HG03108 (cell line): ENCODE results near the gene CHCHD2.
A peak's percentile ranks its signal among the peaks of the same experiment; 100 is the strongest.
"Not testable (repeated sequence)": the region's sequence is repeated elsewhere in the genome, so short reads cannot be mapped to it uniquely, and the experiment has no call there.

Experiments used
- ATAC-seq: cut with Tn5 transposase; IDR thresholded peaks from one replicate; pipeline ENCODE4 v1.9.1; 2021; ENCODE audit warnings: moderate library complexity; ENCODE audit not compliant: unreplicated experiment

CHCHD2 gene

GRCh38 chr7:56106108-56107073 is at the start of gene CHCHD2:
CHCHD2 (minus strand) TSS chr7:56106476; CDS start chr7:56106413, 63 bp downstream.
- ATAC-seq = peak; percentile 100

DNA sequence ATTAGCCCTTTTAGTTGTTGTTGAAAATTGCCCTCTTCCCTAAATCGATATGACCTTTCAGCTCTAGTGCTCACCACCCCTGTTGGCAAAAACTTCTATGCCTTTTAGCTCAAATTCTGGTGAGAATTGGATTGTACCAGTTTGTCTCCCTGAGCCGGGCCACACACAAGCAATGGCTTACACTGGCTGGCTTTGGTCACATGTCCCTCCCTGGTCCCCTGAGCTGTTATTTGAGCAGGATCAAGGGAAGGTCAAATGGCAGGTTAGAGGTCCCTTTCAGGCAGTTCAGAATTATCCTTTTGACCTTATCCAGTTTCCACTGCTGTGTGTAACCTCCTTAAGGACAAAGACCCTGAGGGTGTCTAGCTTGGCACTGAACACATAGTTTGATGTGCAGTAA is 24.8 kb upstream of the CHCHD2 start:
- not testable (repeated sequence) for ATAC-seq

GRCh38 chr7:56127241-56127975 is 21.1 kb upstream of the CHCHD2 start:
- ATAC-seq = no peak

- no peak for ATAC-seq
Observed at GRCh38 chr7:56125831-56126230, 19.6 kb upstream of the CHCHD2 start.

- ATAC-seq = no peak
Observed at GRCh38 chr7:56124981-56125380, 18.7 kb upstream of the CHCHD2 start.

DNA sequence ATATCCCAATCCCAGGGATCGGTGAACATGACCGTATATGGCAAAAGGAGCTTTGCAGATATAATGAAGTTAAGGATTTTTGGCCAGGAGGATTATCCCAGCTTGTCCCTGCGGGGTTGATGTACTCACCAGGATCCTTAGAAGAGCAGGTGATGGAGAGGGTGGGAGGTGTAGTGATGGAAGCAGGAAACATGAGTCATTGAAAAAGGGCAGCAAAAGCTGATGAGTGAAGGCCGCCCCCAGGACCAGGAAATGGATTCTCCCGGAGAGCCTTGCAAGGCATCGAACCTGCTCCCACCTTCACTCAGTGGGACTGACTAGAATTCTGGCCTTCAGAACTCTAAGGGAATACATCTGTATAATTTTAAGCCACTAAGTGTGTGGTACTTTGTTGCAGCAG is 15.2 kb upstream of the CHCHD2 start:
- no peak for ATAC-seq

- ATAC-seq = no peak
Observed at GRCh38 chr7:56115852-56116538, 9.7 kb upstream of the CHCHD2 start, which contains the start of gene NUPR2. NUPR2 (minus strand) TSS chr7:56116417; CDS start chr7:56116314, 103 bp downstream.

DNA sequence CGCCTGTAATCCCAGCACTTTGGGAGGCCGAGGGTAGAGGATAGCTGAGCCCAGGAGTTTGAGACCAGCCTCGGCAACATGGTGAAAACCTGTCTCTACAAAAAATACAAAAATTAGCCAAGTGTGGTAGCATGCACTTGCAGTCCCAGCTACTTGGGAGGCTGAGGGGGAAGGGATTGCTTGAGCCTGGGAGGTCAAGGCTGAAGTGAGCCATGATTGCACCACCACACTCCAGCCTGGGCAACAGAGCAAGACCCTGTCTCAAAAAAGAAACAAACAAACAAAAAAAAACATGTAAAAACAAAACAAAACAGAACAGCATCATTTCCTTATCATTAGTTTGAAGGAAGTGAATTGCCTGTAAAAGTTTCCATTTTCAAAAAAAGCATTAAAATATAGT is 6.0 kb upstream of the CHCHD2 start:
- ATAC-seq = not testable (repeated sequence)

- ATAC-seq = no peak
Observed at GRCh38 chr7:56110611-56111010, 4.3 kb upstream of the CHCHD2 start.

DNA sequence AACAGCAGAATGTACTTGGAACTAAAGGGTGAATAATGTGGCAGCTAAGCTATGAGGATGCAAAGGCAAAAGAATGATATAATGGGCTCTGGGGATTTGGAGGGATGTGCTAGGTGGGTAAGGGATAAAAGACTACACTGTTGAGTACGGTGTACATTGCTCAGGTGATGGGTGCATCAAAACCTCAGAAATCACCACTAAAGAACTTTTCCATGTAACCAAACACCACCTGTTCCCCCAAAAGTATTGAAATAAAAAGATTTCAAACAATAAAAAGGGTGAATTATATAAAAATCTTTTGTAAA is 1.6 kb upstream of the CHCHD2 start:
- no peak for ATAC-seq

DNA sequence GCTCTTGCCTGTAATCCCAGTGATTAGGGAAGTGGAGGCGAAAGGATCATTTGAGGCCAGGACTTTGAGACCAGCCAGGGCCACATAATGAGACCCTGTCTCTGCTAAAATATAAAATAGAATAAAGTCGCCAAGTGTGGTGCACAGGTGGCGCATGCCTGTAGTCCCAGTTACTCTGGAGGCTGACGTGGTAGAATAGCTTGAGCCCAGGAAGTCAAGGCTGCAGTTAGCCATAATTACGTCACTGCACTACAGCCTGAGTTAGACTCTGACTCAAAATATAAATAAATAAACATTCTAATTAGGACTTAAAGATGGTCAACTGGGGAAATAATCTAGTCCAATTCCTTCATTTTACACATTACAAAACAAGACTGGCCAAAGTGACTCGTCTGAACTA is 768 bp downstream of the CHCHD2 start:
- no peak for ATAC-seq

GRCh38 chr7:56104138-56104537 is 2.1 kb downstream of the CHCHD2 start:
- ATAC-seq = not testable (repeated sequence)

GRCh38 chr7:56099653-56100052 is 6.6 kb downstream of the CHCHD2 start:
- no peak for ATAC-seq

- ATAC-seq = not testable (repeated sequence)
Observed at GRCh38 chr7:56098187-56099008, 7.9 kb downstream of the CHCHD2 start.

GRCh38 chr7:56097700-56098099 is 8.6 kb downstream of the CHCHD2 start:
- ATAC-seq = no peak

GRCh38 chr7:56092789-56093531 is 13.3 kb downstream of the CHCHD2 start, which contains the start of gene PHKG1:
PHKG1 (minus strand) TSS chr7:56092952; CDS start chr7:56088941, 4,011 bp downstream.
- ATAC-seq = no peak

DNA sequence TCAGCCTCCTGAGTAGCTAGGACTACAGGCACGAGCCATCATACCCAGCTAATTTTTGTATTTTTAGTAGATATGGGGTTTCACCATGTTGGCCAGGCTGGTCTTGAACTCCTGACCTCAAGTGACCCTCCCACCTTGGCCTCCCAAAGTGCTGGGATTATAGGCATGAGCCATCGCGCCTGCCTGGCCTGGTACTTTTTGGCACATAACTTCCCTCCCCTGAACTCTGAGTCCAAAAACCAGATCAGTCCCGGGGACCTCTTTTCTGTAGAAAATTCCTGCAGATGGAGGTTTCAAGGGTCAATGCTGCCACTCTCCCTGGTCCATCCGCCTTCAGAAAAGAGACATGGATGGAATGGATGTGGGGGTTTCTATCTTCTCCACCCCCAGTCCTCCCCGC is 13.9 kb downstream of the CHCHD2 start:
- ATAC-seq = not testable (repeated sequence)

DNA sequence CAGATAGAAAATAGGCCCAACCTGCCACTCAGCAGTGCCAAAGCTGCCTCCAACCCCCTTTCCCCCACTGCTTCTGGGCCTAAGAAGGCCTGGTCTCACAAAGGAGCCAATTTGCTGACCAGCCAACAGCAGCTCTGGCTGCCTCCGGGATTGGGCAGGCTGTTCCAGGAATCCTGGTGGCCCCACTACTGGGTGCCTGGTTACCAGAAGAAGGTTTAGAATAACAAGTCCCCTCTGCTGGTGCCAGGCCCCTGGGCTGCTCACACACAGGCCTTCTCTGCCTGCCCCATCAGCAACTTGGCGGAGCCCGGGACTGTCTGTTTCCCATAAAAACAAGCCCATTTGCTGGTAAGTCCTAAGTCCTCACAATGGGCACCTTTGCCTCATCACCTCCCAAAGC is 14.7 kb downstream of the CHCHD2 start:
- ATAC-seq = no peak

- ATAC-seq = no peak
Observed at GRCh38 chr7:56087445-56087844, 18.8 kb downstream of the CHCHD2 start.

- no peak for ATAC-seq
Observed at GRCh38 chr7:56086761-56087160, 19.5 kb downstream of the CHCHD2 start.
